GM12878 (cell line): ENCODE measurements around the gene AHCYL2.

ENCODE experiments used
- CTCF ChIP-seq, 3 experiments: IDR thresholded peaks in 2 of 3; conservative IDR thresholded peaks in 1 of 3; 2 replicates each; pipeline ENCODE4 v1.5.1; 2011; ENCODE audit warnings: low read depth in 3 of 3, low read length in 3 of 3, mild to moderate bottlenecking in 3 of 3, control low read depth in 2 of 3, moderate library complexity in 2 of 3, inconsistent platforms in 1 of 3, mixed read lengths in 1 of 3; ENCODE audit not compliant: control insufficient read depth in 2 of 3, insufficient read depth in 1 of 3; ENCODE audit errors: extremely low read depth in 1 of 3
- EP300 ChIP-seq, 2 experiments: fragments of 150-350 bp in 1 of 2; IDR thresholded peaks; 2 replicates each; pipeline ENCODE4 v1.6.1; 2011 to 2012; ENCODE audit warnings: low read depth in 2 of 2, low read length in 2 of 2, borderline replicate concordance in 1 of 2, improper control_type of control experiment in 1 of 2, inconsistent platforms in 1 of 2; ENCODE audit not compliant: control insufficient read depth in 1 of 2
- POLR2A ChIP-seq: IDR thresholded peaks from 2 replicates; pipeline ENCODE4 v1.6.1; 2011; ENCODE audit warnings: low read depth, mild to moderate bottlenecking, low read length
- POU2F2 ChIP-seq: IDR thresholded peaks from 3 replicates; pipeline ENCODE4 v1.6.1; 2011; ENCODE audit warnings: low read depth, mild to moderate bottlenecking, low read length, borderline replicate concordance
- RAD21 ChIP-seq: IDR thresholded peaks from 2 replicates; pipeline ENCODE4 v1.6.1; 2011; ENCODE audit warnings: mild to moderate bottlenecking, low read depth, low read length, moderate library complexity; ENCODE audit not compliant: insufficient read depth
- RB1 ChIP-seq: fragments of 450-650 bp; formaldehyde crosslinking; IDR thresholded peaks from 2 replicates; pipeline ENCODE4 v1.6.1; 2017; ENCODE audit warnings: mild to moderate bottlenecking, borderline replicate concordance
- SUPT20H ChIP-seq: IDR thresholded peaks from 2 replicates; pipeline ENCODE4 v1.6.1; 2011; ENCODE audit warnings: low read depth, mild to moderate bottlenecking, low read length, moderate library complexity, borderline replicate concordance; ENCODE audit not compliant: control insufficient read depth
- YY1 ChIP-seq: IDR thresholded peaks from 2 replicates; pipeline ENCODE4 v1.6.1; 2011; ENCODE audit warnings: low read depth, mild to moderate bottlenecking, low read length
- TF ChIP-seq, protein P1 (sequence below): IDR thresholded peaks from 2 replicates; pipeline ENCODE4 v1.6.1; 2012; ENCODE audit warnings: low read depth, low read length, improper control_type of control experiment

GRCh38 chr7:129247087-129247486 is 22.3 kb downstream of the AHCYL2 start:
- TF ChIP-seq CTCF (IDR thresholded peaks at IDR 0.05 in 2 of 3, conservative IDR thresholded peaks at IDR 0.05 in 1 of 3; ENCODE audit: control insufficient read depth in 2 of 3, extremely low read depth in 1 of 3, insufficient read depth in 1 of 3, low read depth in 3 of 3, low read length in 3 of 3) (no peak), POLR2A (no peak), EP300 (IDR thresholded peaks at IDR 0.05; ENCODE audit: borderline replicate concordance in 1 of 2, control insufficient read depth in 1 of 2, low read depth in 2 of 2, low read length in 2 of 2) (no peak), SUPT20H (no peak), RB1 (no peak), POU2F2 (no peak), YY1 (no peak), RAD21 (no peak)
- TF ChIP-seq, protein P1, sequence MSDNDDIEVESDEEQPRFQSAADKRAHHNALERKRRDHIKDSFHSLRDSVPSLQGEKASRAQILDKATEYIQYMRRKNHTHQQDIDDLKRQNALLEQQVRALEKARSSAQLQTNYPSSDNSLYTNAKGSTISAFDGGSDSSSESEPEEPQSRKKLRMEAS: no peak
